ENCODE results near the gene BRMS1.
"Not testable (repeated sequence)": the region's sequence is repeated elsewhere in the genome, so short reads cannot be mapped to it uniquely, and the experiment has no call there.

Gene BRMS1

GRCh38 chr11:66362481-66363147, 17.7 kb upstream of the BRMS1 start:
- no peak for DNase-seq

GRCh38 chr11:66361502-66361941, 16.6 kb upstream of the BRMS1 start:
- DNase-seq: no peak

- no peak for DNase-seq
Observed at GRCh38 chr11:66360406-66361073, 15.6 kb upstream of the BRMS1 start.

DNA sequence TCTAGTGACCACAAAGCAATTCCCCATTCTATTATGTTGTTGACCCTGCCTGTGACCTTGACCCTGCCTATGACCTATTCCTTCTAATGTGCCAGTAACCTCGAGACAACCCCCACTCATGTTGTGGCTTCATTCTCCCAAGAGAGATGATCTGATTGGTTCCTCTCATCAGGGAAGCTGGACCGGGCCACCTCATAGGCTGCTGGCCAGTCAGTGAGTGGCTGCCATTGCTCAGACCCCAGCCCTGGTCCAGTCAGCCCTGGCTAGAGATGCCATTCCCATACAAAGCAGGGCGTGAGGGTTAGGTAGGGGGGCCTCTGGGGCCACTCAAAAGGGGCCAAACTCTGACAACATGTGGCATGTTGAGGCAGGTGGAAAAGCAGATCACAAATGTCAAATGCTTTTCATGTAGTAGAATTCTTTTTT, 14.8 kb upstream of the BRMS1 start:
- no peak for DNase-seq

- DNase-seq: not testable (repeated sequence)
Observed at GRCh38 chr11:66350560-66351235, 5.8 kb upstream of the BRMS1 start.

GRCh38 chr11:66349084-66349386, 4.1 kb upstream of the BRMS1 start:
- no peak for DNase-seq

- DNase-seq: peak; percentile 90
Observed at GRCh38 chr11:66347425-66348276, 2.7 kb upstream of the BRMS1 start, which contains the start of gene B4GAT1. Gene B4GAT1, minus strand, starts transcription at chr11:66347629. Its CDS starts 84 bp downstream, at chr11:66347545.

DNA sequence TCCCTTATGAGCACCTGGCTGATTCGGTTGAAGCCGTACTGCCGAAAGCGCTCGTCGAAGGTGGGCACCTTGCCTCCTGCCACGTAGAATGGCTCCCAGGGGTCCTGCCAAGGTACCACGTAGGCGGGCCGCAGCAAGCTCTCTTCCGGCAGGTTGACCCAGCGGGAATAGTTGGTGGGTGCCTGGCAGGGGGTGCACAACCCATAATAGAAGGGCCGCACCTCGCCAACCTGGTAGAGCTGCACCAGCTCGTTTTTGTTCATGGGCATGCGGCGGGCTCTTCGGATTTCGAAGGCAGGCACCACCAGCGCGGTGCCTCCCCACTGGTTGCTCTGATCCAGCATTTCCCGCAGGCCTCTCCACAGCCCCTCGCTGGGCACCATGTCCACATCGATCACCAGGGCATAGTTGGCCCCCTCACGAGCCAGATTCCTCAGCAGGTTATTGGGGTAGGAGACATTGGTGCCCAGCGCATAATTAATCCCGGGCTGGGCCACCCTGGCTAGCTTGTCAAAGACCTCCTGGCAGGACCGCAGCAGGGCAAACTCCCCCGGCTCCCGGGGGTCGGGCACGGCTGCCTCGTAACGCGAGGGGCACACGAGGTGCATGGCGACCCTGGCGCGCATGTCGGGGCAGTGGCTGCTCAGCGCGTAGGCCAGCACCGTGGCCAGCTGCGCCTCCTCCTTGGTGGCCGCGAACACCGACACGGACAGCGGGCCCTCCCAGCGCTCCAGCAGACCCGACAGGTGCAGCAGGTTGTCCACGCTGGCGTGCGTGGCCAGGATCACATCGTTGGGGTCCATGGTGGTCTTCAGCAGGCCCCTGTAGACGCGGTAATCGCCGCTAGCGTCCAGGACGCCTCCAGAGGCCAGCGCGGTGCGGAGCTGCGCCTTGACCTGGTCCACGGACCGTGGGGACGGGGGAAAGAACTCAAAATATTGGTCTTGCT, 1.8 kb upstream of the BRMS1 start:
- DNase-seq: no peak

DNA sequence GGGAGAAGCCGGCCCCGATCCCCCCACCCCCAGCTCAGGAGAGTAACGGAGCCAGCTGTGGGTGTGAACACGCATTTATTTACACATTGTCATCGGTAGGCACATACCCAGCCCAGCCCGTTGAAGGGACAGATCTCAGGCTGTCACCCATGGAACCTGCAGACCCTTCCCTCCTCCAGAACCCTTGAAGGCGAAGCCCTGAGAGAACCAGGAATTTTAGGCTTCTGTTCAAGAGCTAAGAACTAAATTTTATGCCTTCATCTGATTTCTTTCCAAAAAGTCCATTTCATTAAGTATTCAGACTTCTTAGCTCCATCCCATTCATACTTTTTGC, 379 bp upstream of the BRMS1 start:
- DNase-seq: no peak

DNA sequence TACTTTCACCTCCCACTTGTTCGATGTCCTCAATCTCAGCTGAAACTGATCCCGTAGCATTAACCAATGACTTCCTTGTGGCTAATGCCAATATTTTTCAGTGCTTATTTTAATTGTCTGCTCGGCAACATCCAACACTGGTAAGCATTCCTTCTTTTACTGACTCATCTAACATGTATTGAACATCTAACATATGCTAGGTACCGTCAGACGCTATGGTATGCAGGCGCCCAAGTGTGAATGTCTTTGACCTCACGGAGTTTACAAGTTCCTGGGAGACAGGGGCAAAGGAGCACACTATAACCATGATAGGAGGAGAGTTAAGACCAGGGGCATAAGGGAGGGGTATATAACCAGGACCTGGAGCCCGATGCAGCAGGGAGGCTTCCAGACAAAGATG, 1.7 kb downstream of the BRMS1 start:
- no peak for DNase-seq

DNA sequence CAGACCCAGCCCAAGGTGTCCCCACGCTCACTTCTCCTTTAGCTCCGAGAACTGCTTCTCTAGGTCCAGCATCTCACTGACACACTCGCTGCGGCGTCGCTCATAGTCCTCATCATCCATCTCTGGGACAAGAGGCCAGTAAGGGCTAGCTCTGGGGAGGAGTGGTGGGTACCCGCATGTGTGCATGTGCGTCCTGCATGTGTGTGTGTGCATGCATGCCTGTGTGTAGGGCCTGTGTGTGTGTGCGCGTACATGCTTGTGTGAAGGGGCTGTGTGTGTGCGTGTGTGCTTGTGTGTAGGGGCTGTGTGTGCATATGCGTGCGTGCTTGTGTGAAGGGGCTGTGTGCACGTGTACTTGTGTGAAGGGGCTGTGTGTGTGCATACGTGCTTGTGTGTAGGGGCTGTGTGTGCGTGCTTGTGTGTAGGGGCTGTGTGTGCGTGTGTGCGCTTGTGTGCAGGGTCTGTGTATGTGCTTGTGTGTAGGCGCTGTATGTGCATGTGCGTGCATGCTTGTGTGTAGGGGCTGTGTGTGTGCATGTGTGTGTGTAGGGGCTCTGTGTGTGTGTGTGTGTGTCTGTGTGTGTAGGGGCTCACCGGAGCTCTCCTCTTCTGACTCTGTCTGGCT, 3.3 kb downstream of the BRMS1 start:
- no peak for DNase-seq

- no peak for DNase-seq
Observed at GRCh38 chr11:66340596-66341501, 4.1 kb downstream of the BRMS1 start.

DNA sequence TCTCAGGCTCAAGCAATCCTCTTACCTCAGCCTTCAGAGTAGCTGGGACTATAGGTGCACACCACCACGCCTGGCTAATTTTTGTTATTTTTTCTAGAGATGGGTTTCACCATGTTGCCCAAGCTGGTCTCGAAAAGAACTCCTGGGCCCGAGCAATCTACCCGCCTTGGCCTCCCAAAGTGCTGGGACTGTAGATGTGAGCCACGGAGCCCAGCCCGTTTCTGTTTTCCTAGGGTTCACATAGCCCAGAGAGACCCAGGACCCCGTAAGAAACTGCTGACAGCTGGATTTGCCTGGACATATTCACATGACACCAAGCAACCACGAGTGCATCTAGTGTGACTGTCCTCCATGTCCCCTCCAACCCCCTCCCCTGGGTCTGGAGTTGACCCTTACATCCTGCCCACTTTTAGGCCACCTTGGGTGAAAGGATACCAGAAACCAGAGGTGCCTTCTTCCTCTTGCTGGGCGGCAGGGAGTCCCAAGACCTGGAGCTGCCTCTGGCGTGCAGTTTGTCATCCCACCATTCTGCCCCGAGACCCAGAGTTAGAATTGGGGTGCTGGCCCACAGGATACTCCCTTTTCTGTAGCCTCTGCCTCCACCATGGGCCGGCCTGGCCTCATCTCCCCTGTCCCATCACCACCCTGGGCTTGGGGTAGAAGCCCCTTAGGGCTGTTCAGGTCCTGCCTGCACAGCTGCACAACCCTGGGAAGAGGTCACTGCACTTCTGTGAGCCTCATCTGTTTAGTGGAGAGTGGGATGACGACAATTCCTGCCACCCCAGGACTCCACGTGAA, 5.0 kb downstream of the BRMS1 start:
- DNase-seq: no peak

GRCh38 chr11:66339162-66339675, 5.7 kb downstream of the BRMS1 start:
- no peak for DNase-seq

DNA sequence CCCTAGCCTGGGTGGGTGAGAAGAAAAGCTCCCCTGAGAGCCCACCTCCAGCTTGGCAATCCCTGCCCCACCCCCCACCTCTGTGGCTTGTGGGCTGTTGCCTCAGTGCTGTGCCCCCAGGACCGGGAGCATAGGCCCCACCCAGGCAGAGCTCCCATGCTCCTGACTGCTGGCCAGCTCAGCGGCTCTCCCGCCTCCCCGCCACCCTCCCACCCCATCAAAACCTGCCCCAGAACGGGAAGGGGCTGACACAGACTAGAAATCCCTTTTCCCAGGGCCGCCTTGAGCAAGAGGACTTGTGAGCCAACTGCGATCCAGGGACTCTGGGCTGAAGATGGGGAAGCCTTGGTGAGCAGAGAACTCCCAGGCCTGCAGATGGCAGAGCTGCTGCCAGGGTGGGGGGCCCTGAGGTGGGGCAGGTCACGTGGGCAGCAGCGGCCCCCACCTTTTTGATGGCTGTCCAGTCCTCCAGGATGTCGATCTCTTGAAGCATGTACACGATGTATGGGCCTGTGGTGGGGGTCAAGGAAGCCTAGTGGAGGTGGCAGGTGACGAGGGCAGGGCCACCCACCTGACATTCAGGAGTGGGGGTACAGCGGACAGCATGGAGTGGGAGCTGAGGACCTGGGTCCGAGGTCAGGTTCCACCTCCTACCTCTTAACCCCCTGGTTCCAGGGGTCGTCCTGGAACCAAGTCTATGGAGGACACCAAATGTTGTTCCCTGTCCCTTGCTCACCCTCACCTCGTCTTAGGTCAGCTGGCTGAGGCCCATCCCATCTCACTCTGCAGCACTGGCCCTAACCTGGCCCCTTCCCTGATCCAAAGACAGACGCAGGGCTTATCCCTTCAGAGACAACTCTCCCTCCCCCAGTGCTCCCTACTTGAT, 6.4 kb downstream of the BRMS1 start:
- no peak for DNase-seq

DNA sequence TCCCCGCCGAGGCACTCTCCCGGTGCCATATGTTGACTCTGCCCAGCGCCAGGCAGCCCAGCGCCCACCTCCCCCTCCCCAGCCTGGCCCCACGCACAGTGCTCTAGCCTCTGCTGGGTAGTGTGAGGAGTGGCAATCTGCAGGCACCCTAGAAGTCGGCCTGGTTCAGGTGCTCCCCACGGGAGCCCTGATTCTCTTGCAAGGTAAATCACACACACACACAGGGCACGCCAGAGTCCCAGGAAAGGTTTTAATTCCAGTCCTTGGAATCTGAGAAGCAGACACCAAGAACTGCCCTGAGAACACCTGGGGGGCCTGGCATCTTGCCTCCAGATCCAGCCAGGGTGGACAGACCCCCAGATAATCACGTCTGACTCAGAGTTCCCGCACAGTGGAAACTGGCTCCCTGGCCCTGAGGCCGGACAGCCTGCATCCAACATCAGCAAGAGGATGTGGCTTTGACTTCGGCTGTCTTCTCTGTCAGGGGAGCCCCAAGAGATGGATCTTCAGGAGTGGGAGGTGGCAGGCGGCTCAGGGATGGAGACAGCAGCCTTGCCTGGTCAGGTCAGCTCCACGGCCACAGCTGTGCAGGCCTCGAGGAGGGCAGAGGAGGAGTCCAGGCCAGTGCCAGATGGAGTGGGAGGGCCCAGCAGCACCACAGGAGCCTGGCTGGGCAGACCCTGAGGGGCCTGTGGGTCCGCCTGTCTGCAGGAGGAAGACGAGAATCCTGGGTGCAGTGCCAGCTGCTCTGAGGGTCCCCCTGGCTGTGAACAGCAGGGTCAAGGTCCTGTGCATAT, 7.6 kb downstream of the BRMS1 start:
- no peak for DNase-seq

Measured in NCI-H526 treated with DMSO at 0.1 percent for 48 hours (cell line).